ENCODE measurements around the gene TAL2. TPM values are rescaled to one million over a fixed set of nuclear protein-coding genes. Genes with fewer than 3 reads are reported as not detected.

The TAL2 gene
- total and polyA plus RNA-seq, 10 of the 15 experiments (the other 5 are each of a cell fraction or from before 2014, with no cell fraction given), result 0.16 to 0.51 (median 0.34) TPM; not detected in 1

DNA sequence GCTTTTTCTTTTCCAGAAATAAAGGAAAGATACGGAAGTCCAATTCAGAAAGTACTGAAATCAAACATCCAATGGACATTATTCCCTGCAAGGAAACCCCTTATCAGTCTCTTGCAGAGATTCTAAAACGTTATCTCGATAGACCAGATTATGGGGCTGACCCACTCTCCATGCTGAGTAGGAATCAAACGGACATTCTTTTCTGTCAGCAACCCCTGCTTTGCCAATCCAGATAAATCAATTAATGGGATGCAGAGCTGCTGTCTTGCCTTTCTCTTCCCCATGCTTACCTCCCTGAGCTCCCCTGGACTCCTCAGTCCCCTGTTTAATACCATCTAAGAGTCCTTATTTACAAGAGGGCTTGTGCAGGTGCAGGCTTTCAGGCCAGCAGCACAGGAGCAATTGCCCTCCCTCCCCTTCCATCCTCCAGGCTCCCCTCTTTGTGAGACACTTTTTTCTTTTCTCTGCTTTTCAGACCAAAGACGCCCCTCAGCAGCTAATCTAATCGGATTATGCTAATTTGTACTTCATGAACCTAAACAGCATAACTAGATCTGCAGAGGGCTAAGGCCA, 14.2 kb downstream of the TAL2 start:
- H3K4me3 ChIP-seq, result no peak overlapping the region
- no TSS peak for BruUV-seq (replicated peaks)
- FAIRE-seq (no peak), DNase-seq (ENCODE audit: low read depth, low spot score) (no peak), ATAC-seq (no peak)
- H3K27ac ChIP-seq (ENCODE audit: control insufficient read depth, insufficient read depth), result no peak overlapping the region
- no peaks in the 10 kb centered on the region for H3K79me2 ChIP-seq (ENCODE audit: control insufficient read depth, insufficient read depth, low read length)
- H3K36me3 ChIP-seq (ENCODE audit: control insufficient read depth in 2 of 2, insufficient read depth in 2 of 2, low read length in 1 of 2), result no peaks in the 10 kb centered on the region
- ChIA-PET CTCF (no interaction called here), RAD21 (ENCODE audit: unreplicated experiment) (no interaction called here), SMC1A (ENCODE audit: uncharacterized antibody, unreplicated experiment) (no interaction called here), POLR2A (no interaction called here)
- intact Hi-C loops (cut with micrococcal nuclease; ENCODE audit: unreplicated experiment), result no loop called here
- in situ Hi-C loops (cut with MboI), result no loop called here
- H3K4me2 ChIP-seq (ENCODE audit: control insufficient read depth, insufficient read depth), result no peak overlapping the region
- H3K9me3 ChIP-seq (replicated peaks; ENCODE audit: control insufficient read depth, insufficient read depth, low read length), result peaks cover 1% of the 10 kb centered on the region; the same call in 2 of the 3 replicates
- H4K20me1 ChIP-seq (ENCODE audit: control insufficient read depth, insufficient read depth), result no peaks in the 10 kb centered on the region
- peaks cover 4% of the 10 kb centered on the region; the same call in 1 of the 2 replicates for H3K4me1 ChIP-seq (ENCODE audit: control insufficient read depth, insufficient read depth, low read length)
- H3K27me3 ChIP-seq (replicated peaks in 1 of 2; ENCODE audit: control insufficient read depth in 2 of 2, insufficient read depth in 2 of 2, low read length in 1 of 2), result no peaks in the 10 kb centered on the region
- 57% methylated on average over 6 of the region's 6 CpGs for WGBS (ENCODE audit: insufficient coverage, insufficient replicate concordance, low lambda C conversion rate, missing lambda C conversion rate)
- TF ChIP-seq TARDBP (IDR thresholded peaks at IDR 0.05; ENCODE audit: borderline replicate concordance) (no peak), SKIL (IDR thresholded peaks at IDR 0.05; ENCODE audit: low read depth, poor library complexity, severe bottlenecking) (no peak), PAX8 (IDR thresholded peaks at IDR 0.05) (no peak), CHD4 (IDR thresholded peaks at IDR 0.05) (no peak), NR2C1 (IDR thresholded peaks at IDR 0.05) (no peak), POLR2AphosphoS5 (IDR thresholded peaks at IDR 0.05; ENCODE audit: low read length) (no peak), CBX5 (IDR thresholded peaks at IDR 0.05; ENCODE audit: low read depth) (no peak), FOS (IDR thresholded peaks at IDR 0.05; ENCODE audit: borderline replicate concordance, extremely low read depth, insufficient read length) (no peak), MTA2 (IDR thresholded peaks at IDR 0.05; ENCODE audit: low read depth) (no peak), MEF2A (IDR thresholded peaks at IDR 0.05; ENCODE audit: insufficient read depth, low read depth, low read length) (no peak), SMC3 (IDR thresholded peaks at IDR 0.05; ENCODE audit: borderline replicate concordance, low read length) (no peak), SRF (IDR thresholded peaks at IDR 0.05; ENCODE audit: low read depth in 2 of 2, low read length in 2 of 2) (no peak), NFXL1 (IDR thresholded peaks at IDR 0.05; ENCODE audit: borderline replicate concordance) (no peak), LARP7 (IDR thresholded peaks at IDR 0.05) (no peak)
- TF ChIP-seq, protein P1, sequence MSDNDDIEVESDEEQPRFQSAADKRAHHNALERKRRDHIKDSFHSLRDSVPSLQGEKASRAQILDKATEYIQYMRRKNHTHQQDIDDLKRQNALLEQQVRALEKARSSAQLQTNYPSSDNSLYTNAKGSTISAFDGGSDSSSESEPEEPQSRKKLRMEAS (IDR thresholded peaks at IDR 0.05; ENCODE audit: low read depth, low read length), result no peak
- TF ChIP-seq, protein P2, sequence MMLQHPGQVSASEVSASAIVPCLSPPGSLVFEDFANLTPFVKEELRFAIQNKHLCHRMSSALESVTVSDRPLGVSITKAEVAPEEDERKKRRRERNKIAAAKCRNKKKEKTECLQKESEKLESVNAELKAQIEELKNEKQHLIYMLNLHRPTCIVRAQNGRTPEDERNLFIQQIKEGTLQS (IDR thresholded peaks at IDR 0.05; ENCODE audit: borderline replicate concordance, extremely low read depth, low read depth, low read length), result no peak
- no peak overlapping the region for H2AFZ ChIP-seq (ENCODE audit: control insufficient read depth, low read depth, low read length)
- no peak overlapping the region for H3K9ac ChIP-seq (ENCODE audit: control insufficient read depth, insufficient read depth, low read length)
